Posterior vena cava (tissue), 2 donors: ENCODE results near the gene PLK5. TPM values are rescaled to one million over a fixed set of nuclear protein-coding genes. Genes with fewer than 3 reads are reported as not detected.
A peak's percentile ranks its signal among the peaks of the same experiment; 100 is the strongest.
"Not testable (repeated sequence)": the region's sequence is repeated elsewhere in the genome, so short reads cannot be mapped to it uniquely, and the experiment has no call there.

Source experiments
- DNase-seq: peaks from one replicate; pipeline ENCODE4 v3.0.0-alpha.2; 2020; ENCODE audit warnings: low spot score
- intact Hi-C, 2 donors: fragments of 100-400 bp; cut with DNase I; formaldehyde crosslinking; loops; one replicate each; pipeline versions ENCODE4 v1.14.1 to v1.14.2; 2022 to 2023
- total RNA-seq, 2 donors: library from RNA; stranded (reverse); fragmentation: NEBNext Ultra II Directional; extraction: Animal tissue kit (Norgen Biotek cat#: 25700); gene quantifications; one replicate each; pipeline ENCODE4 v1.2.1, GENCODE V29; 2021
- donor health status: DM: yes; HTN: yes; CAD: no.
- donor health status: DM: yes; HTN: yes; CAD: no.

The PLK5 gene
- total RNA-seq, 2 donors from 2014 or later: not detected

DNA sequence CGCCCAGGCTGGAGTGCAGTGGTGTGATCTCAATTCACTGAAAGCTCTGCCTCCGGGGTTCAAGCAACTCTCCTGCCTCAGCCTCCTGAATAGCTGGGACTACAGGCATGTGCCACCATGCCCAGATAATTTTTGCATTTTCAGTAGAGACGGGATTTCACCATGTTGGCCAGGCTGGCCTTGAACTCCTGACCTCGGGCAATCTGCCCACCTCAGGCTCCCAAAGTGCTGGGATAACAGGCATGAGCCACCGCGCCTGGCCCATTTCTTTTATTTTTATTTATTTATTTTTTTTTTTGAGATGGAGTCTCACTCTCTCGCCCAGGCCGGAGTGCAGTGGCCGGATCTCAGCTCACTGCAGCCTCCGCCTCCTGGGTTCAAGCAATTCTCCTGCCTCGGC lies 15.9 kb downstream of the PLK5 start:
- DNase-seq: not testable (repeated sequence)
- intact Hi-C loops: loop anchor here in 1 of 2 donors (1.0 to 10.0 kb wide), 2 partner anchors 21 to 115 kb away; partner anchors contain the start of gene TCF3

- DNase-seq: no peak
- intact Hi-C loops: loop anchor here in 1 of 2 donors (1.0 to 10.0 kb wide), 2 partner anchors 20 to 114 kb away; partner anchors contain the start of gene TCF3
Observed at GRCh38 chr19:1540365-1540925, 16.6 kb downstream of the PLK5 start.

DNA sequence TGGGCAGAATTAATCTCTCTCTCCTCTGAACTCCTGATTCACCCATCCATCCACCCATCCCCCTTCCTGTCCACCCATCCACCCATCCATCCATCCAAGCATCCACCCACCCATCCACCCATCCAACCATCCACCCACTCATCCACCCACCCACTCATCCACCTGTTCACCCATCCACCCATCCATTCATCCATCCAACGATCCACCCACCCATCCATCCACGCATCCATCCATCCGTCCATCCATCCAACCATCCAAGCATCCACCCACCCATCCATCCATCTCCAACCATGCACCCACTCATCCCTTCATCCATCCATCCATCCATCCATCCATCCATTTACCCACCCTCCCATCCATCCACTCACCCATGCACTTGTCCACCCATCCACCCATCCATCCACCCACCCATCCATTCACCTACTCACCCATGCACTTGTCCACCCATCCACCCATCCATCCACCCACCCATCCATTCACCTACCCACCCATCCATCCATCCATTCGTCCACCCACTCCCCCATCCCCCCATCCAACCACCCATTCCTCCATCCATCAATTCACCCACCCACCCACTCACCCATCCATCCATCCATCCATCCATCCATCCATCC lies 25.6 kb downstream of the PLK5 start:
- DNase-seq: no peak
- intact Hi-C loops: loop anchor here (5.0 to 10.0 kb wide), 3 partner anchors 105 to 218 kb away; partner anchors contain the start of gene TCF3 (in 1 of the 2)

DNA sequence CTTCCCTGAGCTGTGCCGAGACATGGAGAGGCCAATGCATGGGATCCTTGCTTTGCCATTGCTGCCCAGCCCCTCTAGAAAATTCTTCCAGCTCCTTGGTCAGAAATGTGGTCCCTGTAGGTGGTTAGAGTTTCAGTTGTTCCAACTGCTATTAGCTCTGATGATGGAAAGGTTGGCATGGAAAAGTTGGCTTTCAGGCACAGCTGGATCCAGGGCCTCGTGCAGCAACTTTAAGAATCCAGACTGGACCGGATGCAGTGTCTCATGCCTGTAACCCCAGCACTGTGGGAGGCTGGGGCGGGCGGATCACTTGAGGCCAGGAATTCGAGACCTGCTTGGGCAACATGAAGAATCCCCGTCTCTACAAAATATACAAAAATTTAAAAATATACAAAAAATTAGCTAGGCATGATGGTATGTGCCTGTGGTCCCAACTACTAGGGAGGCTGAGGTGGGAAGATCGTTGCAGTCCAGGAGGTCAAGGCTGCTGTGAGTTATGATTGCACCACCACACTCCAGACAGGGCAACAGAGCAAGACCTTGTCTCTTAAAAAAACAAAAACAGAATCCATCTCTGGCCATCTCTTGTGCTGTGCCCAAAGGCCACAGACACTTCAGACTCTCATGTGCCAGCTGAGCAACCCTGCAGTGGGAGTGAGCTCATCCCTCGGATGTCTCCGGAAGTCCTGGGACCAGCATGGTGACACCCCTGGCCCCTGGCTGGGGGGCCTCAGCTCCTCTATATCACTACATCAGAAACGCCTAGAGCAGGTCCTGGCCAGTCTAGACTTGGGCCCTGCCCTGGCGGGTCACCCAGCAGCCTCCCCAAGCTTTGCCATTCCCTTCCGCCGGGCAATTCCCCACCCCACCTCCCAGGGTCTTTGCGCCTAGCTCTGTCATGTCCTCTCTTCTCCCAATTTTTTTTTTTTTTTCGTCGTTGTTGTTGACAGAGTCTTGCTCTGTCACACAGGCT lies 27.5 kb downstream of the PLK5 start:
- DNase-seq: no peak
- intact Hi-C loops: no loop called here

DNA sequence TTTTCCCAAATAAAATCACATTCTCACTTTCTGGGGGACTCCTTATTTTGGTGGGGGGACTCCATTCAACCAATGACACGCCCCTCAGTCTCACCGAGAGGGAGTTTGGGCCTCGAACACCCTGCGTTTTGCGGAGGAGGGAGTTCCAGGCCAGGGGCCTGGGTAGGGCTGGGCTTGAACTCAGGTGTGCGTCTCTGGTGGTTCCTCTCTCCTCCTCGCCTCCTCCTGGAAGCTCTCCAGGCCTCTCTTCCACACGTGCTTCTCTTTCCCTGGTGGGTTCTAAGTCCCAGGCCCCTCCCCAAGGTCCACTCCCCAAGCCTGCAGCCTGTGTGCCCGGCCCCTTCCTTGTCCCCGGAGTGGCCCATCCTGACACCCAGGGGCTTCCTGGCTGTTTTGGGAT lies 29.5 kb downstream of the PLK5 start:
- intact Hi-C loops: no loop called here
- DNase-seq: no peak

DNA sequence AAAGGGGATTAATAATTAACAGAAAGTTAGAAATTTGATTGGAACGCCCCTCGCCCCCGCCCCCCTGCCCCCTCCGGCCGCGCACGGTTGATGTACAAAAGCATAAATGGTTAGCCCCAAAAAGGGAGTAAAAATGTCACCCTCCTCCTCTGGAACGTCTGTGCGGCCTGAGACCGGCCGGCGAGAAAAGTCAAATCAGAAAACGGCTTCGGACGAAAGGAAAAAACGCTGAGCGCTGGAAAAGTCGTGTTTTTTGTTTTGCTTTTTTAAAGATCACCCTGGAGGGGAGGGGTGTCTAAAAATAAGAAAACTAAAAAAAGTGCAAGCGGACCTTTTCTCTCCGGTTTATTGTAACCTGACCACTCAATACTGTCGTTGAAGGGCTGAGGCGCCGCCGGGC lies 31.1 kb downstream of the PLK5 start:
- intact Hi-C loops: no loop called here
- no peak for DNase-seq

- DNase-seq: no peak
- intact Hi-C loops: no loop called here
Observed at GRCh38 chr19:1555487-1556389, 31.9 kb downstream of the PLK5 start.

DNA sequence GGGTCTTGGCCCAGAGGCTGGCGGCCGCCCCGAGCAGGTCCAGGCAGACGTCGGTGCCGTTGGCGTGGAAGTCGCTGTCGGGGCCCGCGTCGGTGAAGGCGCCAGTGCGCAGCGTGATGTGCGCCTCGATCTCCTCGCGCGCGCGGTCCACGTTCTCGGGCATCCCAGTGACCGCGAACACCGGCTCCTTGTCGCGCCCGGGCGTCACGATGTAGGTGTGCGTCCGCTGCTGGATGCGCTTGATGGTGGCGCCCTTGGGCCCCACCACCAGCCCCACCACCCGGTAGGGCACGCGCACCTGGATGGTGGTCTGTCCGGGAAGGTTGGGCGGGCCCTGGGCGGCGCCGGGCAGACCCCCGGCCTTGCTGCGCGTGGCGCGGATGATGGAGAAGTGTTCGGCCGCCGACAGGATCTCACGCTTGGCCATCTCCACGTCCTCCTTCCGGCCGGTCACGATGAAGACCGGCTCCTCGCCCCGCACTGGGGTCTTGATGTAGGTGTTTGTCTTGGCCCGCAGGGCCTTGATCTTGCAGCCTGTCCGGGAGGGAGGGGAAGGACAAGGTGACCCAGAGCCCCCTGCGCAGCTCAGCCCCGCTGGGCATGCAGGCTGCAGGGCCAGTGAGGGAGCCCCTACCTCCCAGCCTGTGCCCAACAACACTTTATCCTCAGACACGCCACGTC lies 32.7 kb downstream of the PLK5 start:
- DNase-seq: no peak
- intact Hi-C loops: no loop called here

GRCh38 chr19:1558552-1558951 lies 34.7 kb downstream of the PLK5 start:
- DNase-seq: no peak
- intact Hi-C loops: no loop called here

DNA sequence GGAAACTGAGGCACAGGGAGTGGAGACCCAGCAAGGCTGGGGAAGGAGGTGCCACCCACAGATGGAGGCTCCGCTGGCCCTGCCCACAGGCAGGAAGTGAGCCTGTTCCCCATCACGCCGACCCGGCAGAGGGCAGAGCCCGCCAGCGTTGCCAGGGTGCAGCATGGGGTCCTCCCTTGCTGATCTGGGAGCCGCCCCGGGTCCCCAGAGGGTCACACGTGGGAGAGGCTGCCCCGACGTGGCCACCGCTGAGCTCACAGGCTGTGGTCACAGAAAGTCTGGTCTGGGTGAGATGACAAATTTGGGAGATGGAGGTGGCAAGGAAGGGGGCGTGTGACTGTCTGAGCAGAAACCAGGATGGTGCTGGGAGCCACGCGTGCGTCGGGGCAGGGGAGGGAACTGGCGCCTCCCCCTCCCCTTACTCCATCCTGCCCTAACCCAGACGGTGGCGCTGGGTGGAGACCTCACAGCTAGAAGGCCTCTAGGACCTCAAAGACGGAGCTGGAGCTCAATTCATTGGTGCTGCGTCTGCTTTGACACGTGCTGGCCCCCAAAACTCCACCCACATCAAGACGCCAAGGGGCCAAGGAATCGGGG lies 36.5 kb downstream of the PLK5 start:
- no peak for DNase-seq
- intact Hi-C loops: loop anchor here in 1 of 2 donors (1.0 kb wide), 1 partner anchor 20 kb away; no protein-coding TSS in a partner anchor

DNA sequence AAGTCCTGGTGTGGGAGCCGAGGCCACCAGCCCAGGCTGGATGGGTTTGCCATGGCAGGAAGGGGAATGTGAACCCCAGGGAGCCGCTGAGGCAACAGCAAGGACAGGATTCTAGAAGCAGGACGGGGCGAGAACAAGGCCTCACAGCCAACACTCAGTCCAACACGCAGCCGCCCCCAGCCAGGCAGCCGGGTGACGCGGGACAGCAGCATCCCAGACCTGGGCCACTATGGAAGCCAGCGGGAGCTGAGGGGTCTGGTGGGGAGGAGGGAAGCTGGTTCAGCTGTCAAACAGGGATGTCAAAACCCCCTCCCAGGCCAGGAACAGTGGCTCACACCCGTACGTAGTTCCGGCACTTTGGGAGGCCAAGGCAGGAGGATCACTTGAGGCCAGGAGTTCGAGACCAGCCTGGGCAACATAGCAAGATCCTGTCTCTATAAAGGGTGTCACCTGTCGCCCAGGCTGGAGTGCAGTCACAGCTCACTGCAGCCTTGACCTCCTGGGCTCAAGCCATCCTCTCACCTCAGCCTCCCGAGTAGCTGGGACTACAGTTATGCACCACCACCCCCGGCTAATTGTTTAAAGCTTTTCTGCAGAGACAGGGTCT lies 37.5 kb downstream of the PLK5 start:
- intact Hi-C loops: no loop called here
- DNase-seq: no peak

DNA sequence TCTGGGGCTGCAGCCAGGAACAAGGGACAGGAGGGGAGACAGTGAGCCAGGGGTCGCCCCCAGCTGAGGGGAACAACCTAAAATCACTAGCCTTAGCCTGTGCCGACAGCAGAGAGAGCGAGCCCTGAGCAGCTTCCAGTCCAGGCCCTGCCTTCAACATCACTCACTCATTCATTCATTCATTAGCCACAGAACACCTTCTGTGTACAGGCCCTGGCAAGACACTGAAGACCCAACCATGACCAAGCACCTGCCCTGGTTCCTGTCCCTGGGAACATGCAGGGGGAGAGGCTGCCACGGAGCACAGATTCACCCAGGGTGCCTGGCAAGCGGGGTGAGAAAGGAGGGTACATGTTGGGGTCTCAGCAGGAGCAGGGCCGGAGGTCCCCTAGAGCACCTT lies 39.4 kb downstream of the PLK5 start:
- intact Hi-C loops: no loop called here
- DNase-seq: no peak

- intact Hi-C loops: no loop called here
- no peak for DNase-seq
Observed at GRCh38 chr19:1566392-1567115, 42.7 kb downstream of the PLK5 start.

GRCh38 chr19:1567116-1567847 lies 43.4 kb downstream of the PLK5 start:
- DNase-seq: no peak
- intact Hi-C loops: no loop called here

DNA sequence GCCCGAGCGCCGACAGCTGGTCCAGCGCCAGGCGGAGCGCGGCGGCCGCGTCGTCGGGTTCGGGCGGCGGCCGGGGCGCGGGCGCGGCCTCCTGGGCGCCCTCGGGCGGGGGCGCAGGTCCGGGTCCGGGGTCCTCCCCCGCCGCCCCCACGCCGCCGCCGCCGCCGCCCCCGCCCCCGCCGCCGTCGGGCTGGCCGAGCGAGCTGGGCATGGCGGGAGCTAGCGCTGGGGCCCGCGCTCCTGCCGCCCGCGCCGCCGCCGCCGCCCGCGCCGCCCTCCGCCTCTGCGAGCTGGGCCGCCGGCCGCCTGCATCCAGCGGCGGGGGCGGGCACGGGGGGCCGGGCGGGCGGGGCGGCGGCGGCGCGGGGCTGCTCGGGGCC lies 44.0 kb downstream of the PLK5 start:
- no peak for DNase-seq
- intact Hi-C loops: no loop called here

GRCh38 chr19:1568320-1569019 lies 44.6 kb downstream of the PLK5 start, which contains the start of gene MEX3D:
Gene MEX3D, minus strand, starts transcription at chr19:1568325. Its CDS starts 267 bp downstream, at chr19:1568058.
- intact Hi-C loops: no loop called here

More at GRCh38 chr19:1568320-1569019, 44.6 kb downstream of the PLK5 start, which contains the start of gene MEX3D:
- peak; percentile 92 for DNase-seq
